ENCODE measurements around the gene MYCN.
"Not testable (repeated sequence)": the region's sequence is repeated elsewhere in the genome, so short reads cannot be mapped to it uniquely, and the experiment has no call there.

The MYCN gene

GRCh38 chr2:15895615-15896469 lies 44.5 kb upstream of the MYCN start:
- TF ChIP-seq ZFX (IDR thresholded peaks at IDR 0.05; ENCODE audit: borderline replicate concordance): no peak
- TF ChIP-seq CTCF (IDR thresholded peaks at IDR 0.05): no peak
- H3K27ac ChIP-seq: no peak overlapping the region

GRCh38 chr2:15896859-15897258 lies 43.5 kb upstream of the MYCN start:
- TF ChIP-seq ZFX (IDR thresholded peaks at IDR 0.05; ENCODE audit: borderline replicate concordance) (no peak), CTCF (IDR thresholded peaks at IDR 0.05) (no peak)
- no peak overlapping the region for H3K27ac ChIP-seq

GRCh38 chr2:15897431-15898098 lies 42.8 kb upstream of the MYCN start:
- H3K27ac ChIP-seq: no peak overlapping the region
- no peak for TF ChIP-seq ZFX (IDR thresholded peaks at IDR 0.05; ENCODE audit: borderline replicate concordance)

GRCh38 chr2:15899327-15899612 lies 41.1 kb upstream of the MYCN start:
- H3K27ac ChIP-seq: no peak overlapping the region
- TF ChIP-seq ZFX (IDR thresholded peaks at IDR 0.05; ENCODE audit: borderline replicate concordance): no peak
- no peak for TF ChIP-seq CTCF (IDR thresholded peaks at IDR 0.05)

GRCh38 chr2:15899751-15900493 lies 40.4 kb upstream of the MYCN start:
- TF ChIP-seq CTCF (IDR thresholded peaks at IDR 0.05): no peak
- no peak for TF ChIP-seq ZFX (IDR thresholded peaks at IDR 0.05; ENCODE audit: borderline replicate concordance)
- H3K27ac ChIP-seq: no peak overlapping the region

- TF ChIP-seq ZFX (IDR thresholded peaks at IDR 0.05; ENCODE audit: borderline replicate concordance): no peak
- TF ChIP-seq CTCF (IDR thresholded peaks at IDR 0.05): no peak
- H3K27ac ChIP-seq: no peak overlapping the region
These were observed 39.1 kb upstream of the MYCN start for GRCh38 chr2:15901095-15901807.

- TF ChIP-seq ZFX (IDR thresholded peaks at IDR 0.05; ENCODE audit: borderline replicate concordance) (no peak), CTCF (IDR thresholded peaks at IDR 0.05) (no peak)
- no peak overlapping the region for H3K27ac ChIP-seq
These were observed 38.6 kb upstream of the MYCN start for GRCh38 chr2:15901808-15902130.

- not testable (repeated sequence) for H3K27ac ChIP-seq
These were observed 36.4 kb upstream of the MYCN start for GRCh38 chr2:15903910-15904309.
